Measurements from ENCODE around the gene UROC1. TPM values are rescaled to one million over a fixed set of nuclear protein-coding genes. Genes with fewer than 3 reads are reported as not detected.

UROC1 gene
- total and polyA plus RNA-seq, 9 of the 15 experiments (the other 6 are each of a cell fraction or from before 2014, with no cell fraction given) = not detected

GRCh38 chr3:126540342-126540849 is 22.8 kb upstream of the UROC1 start:
- Histone ChIP-seq H3K27ac (ENCODE audit: extremely low read depth, low read depth, low read length) (peak overlapping the region; percentile 75), H4K20me1 (replicated peaks; ENCODE audit: control insufficient read depth, insufficient read depth, low read length) (no peaks in the 10 kb centered on the region), H3K4me3 (no peak overlapping the region), H3K9ac (ENCODE audit: insufficient read depth in 1 of 2, low read depth in 2 of 2, low read length in 2 of 2) (peak overlapping the region in 1 of 2 experiments; percentile 28; a peak in 1 of 4 replicates), H3K36me3 (ENCODE audit: control insufficient read depth, insufficient read depth, low read length) (no peaks in the 10 kb centered on the region), H3K4me2 (ENCODE audit: insufficient read depth, low read length) (peak overlapping the region; percentile 29; the same call in 1 of the 2 replicates), H3K9me1 (ENCODE audit: control insufficient read depth, insufficient read depth, low read length) (no peaks in the 10 kb centered on the region), H3K27me3 (ENCODE audit: control insufficient read depth in 2 of 2, insufficient read depth in 2 of 2, low read length in 2 of 2) (peaks cover 0 to under 1% of the 10 kb centered on the region in 2 experiments; a peak in 2 of 5 replicates), H3K9me3 (replicated peaks; ENCODE audit: control insufficient read depth, insufficient read depth, low read depth, low read length) (peaks cover 2% of the 10 kb centered on the region), H2AFZ (ENCODE audit: low read depth, low read length) (peak overlapping the region; percentile 83), H3K4me1 (replicated peaks in 1 of 2; ENCODE audit: control insufficient read depth in 2 of 2, insufficient read depth in 2 of 2, low read length in 2 of 2) (peaks cover 14 to 23% of the 10 kb centered on the region in 2 experiments), H3K79me2 (ENCODE audit: control insufficient read depth, insufficient read depth, low read length) (no peaks in the 10 kb centered on the region)
- DNase-seq (ENCODE audit: extremely low read depth in 1 of 4, low spot score in 3 of 4) (peak in 1 of 4 experiments; percentile 45), FAIRE-seq (peak; percentile 80), ATAC-seq (peak; percentile 68)
- ChIA-PET POLR2A (no interaction called here), CTCF (ENCODE audit: low intra/inter-chr PET ratio) (interaction anchor here (0.6 kb wide), 1 partner anchor 16 kb away, joined by 3 read pairs; no protein-coding TSS in a partner anchor)
- BruUV-seq (replicated peaks) = no TSS peak
- 23% methylated on average over 9 of the region's 9 CpGs for WGBS (ENCODE audit: insufficient coverage, low coverage, missing lambda C conversion rate)
- intact Hi-C loops (cut with micrococcal nuclease) (loop anchor here (2.0 kb wide), 1 partner anchor 64 kb away; no protein-coding TSS in a partner anchor), in situ Hi-C loops (cut with MboI) (no loop called here)
- TF ChIP-seq ZFX (CRISPR knock-in tag; IDR thresholded peaks at IDR 0.05) (no peak), FOXK2 (conservative IDR thresholded peaks at IDR 0.05 in 1 of 2, IDR thresholded peaks at IDR 0.05 in 1 of 2; ENCODE audit: low read depth in 2 of 2) (peak; percentile 22 to 23; a peak in 1 of 4 replicates), ZNF561 (CRISPR knock-in tag; conservative IDR thresholded peaks at IDR 0.05) (no peak), MCM3 (IDR thresholded peaks at IDR 0.05) (no peak), ZNF311 (CRISPR knock-in tag; IDR thresholded peaks at IDR 0.05) (0 out of 2 replicates have a peak, but pooled peaks have one; percentile 12), FOXA3 (CRISPR knock-in tag; conservative IDR thresholded peaks at IDR 0.05 in 1 of 2, IDR thresholded peaks at IDR 0.05 in 1 of 2) (0 out of 4 replicates have a peak, but pooled peaks of 1 of the 2 experiments have one; percentile 31), ZNF316 (IDR thresholded peaks at IDR 0.05) (peak; percentile 99), MAX (CRISPR knock-in tag; IDR thresholded peaks at IDR 0.05) (peak; percentile 63; the same call in 1 of the 2 replicates), SMARCC2 (IDR thresholded peaks at IDR 0.05; ENCODE audit: low read depth) (0 out of 2 replicates have a peak, but pooled peaks have one; percentile 29), ETS2 (tag; IDR thresholded peaks at IDR 0.05; ENCODE audit: borderline replicate concordance, poor library complexity, severe bottlenecking) (no peak), ZNF583 (CRISPR knock-in tag; IDR thresholded peaks at IDR 0.05) (no peak), MAFG (tag; conservative IDR thresholded peaks at IDR 0.05) (peak; percentile 98), JUND (IDR thresholded peaks at IDR 0.05; ENCODE audit: borderline replicate concordance, low read depth, low read length) (0 out of 2 replicates have a peak, but pooled peaks have one; percentile 9), JUND (tag; IDR thresholded peaks at IDR 0.05; ENCODE audit: borderline replicate concordance, low read depth, low read length) (peak; percentile 74; the same call in 1 of the 3 replicates), CBX3 (IDR thresholded peaks at IDR 0.05; ENCODE audit: borderline replicate concordance in 1 of 2, low read length in 2 of 2) (peak in 1 of 2 experiments; percentile 75; a peak in 1 of 3 replicates), SMARCA4 (IDR thresholded peaks at IDR 0.05) (0 out of 2 replicates have a peak, but pooled peaks have one; percentile 35), NRF1 (conservative IDR thresholded peaks at IDR 0.05 in 1 of 2, IDR thresholded peaks at IDR 0.05 in 1 of 2) (no peak), TEAD1 (CRISPR knock-in tag; IDR thresholded peaks at IDR 0.05) (0 out of 4 replicates have a peak, but pooled peaks of 1 of the 2 experiments have one; percentile 23), BHLHE40 (IDR thresholded peaks at IDR 0.05; ENCODE audit: low read length) (0 out of 2 replicates have a peak, but pooled peaks have one; percentile 27), ZNF184 (CRISPR knock-in tag; IDR thresholded peaks at IDR 0.05) (0 out of 2 replicates have a peak, but pooled peaks have one; percentile 10), ZFP91 (CRISPR knock-in tag; IDR thresholded peaks at IDR 0.05) (no peak), ZC3H4 (CRISPR knock-in tag; IDR thresholded peaks at IDR 0.05; ENCODE audit: borderline replicate concordance) (no peak)
